ENCODE data around the gene IER2.

DNA sequence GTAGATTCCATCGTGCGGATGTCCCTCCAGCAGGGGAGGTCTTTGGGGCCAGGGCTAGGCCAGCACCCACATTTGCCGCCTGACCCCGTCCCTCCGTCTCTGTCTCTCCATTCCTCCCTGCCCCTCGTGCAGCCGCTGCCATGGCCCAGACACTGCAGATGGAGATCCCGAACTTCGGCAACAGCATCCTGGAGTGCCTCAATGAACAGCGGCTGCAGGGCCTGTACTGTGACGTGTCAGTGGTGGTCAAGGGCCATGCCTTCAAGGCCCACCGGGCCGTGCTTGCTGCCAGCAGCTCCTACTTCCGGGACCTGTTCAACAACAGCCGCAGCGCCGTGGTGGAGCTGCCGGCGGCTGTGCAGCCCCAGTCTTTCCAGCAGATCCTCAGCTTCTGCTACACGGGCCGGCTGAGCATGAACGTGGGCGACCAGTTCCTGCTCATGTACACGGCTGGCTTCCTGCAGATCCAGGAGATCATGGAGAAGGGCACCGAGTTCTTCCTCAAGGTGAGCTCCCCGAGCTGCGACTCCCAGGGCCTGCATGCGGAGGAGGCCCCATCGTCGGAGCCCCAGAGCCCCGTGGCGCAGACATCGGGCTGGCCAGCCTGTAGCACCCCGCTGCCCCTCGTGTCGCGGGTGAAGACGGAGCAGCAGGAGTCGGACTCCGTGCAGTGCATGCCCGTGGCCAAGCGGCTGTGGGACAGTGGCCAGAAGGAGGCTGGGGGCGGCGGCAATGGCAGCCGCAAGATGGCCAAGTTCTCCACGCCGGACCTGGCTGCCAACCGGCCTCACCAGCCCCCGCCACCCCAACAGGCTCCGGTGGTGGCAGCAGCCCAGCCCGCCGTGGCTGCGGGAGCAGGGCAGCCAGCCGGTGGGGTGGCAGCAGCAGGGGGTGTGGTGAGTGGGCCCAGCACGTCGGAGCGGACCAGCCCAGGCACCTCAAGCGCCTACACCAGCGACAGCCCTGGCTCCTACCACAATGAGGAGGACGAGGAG is 14.8 kb upstream of the IER2 start:
- TF ChIP-seq, protein P1, sequence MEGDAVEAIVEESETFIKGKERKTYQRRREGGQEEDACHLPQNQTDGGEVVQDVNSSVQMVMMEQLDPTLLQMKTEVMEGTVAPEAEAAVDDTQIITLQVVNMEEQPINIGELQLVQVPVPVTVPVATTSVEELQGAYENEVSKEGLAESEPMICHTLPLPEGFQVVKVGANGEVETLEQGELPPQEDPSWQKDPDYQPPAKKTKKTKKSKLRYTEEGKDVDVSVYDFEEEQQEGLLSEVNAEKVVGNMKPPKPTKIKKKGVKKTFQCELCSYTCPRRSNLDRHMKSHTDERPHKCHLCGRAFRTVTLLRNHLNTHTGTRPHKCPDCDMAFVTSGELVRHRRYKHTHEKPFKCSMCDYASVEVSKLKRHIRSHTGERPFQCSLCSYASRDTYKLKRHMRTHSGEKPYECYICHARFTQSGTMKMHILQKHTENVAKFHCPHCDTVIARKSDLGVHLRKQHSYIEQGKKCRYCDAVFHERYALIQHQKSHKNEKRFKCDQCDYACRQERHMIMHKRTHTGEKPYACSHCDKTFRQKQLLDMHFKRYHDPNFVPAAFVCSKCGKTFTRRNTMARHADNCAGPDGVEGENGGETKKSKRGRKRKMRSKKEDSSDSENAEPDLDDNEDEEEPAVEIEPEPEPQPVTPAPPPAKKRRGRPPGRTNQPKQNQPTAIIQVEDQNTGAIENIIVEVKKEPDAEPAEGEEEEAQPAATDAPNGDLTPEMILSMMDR (IDR thresholded peaks at IDR 0.05; ENCODE audit: extremely low read depth in 1 of 2, insufficient read depth in 1 of 2, low read depth in 1 of 2, low read length in 2 of 2) = no peak
- TF ChIP-seq POLR2AphosphoS5 (IDR thresholded peaks at IDR 0.05; ENCODE audit: insufficient read depth, low read depth, low read length) = no peak
- TF ChIP-seq, protein P2, sequence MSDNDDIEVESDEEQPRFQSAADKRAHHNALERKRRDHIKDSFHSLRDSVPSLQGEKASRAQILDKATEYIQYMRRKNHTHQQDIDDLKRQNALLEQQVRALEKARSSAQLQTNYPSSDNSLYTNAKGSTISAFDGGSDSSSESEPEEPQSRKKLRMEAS (IDR thresholded peaks at IDR 0.05; ENCODE audit: insufficient read depth, insufficient read length) = no peak
- TF ChIP-seq GATA2 (IDR thresholded peaks at IDR 0.05; ENCODE audit: insufficient read depth, insufficient read length, low read depth, low read length) = no peak
- TF ChIP-seq EZH2 (IDR thresholded peaks at IDR 0.05; ENCODE audit: borderline replicate concordance, low read depth, low read length, severe bottlenecking) = no peak
- no peak for TF ChIP-seq POLR2A (IDR thresholded peaks at IDR 0.05; ENCODE audit: low read depth, low read length)

All from endothelial cell of umbilical vein (primary cell).